Transverse colon (tissue), 4 donors: Measurements from ENCODE around the gene TEX10. TPM values are rescaled to one million over a fixed set of nuclear protein-coding genes. Genes with fewer than 3 reads are reported as not detected.

Experiments
- DNase-seq: peaks from one replicate; pipeline ENCODE4 v3.0.0-alpha.2; 2019
- H3K27ac ChIP-seq, 4 donors: fragments of 200-600 bp; sonication (generic); 2 replicates each; pipeline ENCODE4 v1.5.1; 2016 to 2018; ENCODE audit warnings: inconsistent platforms in 4 of 4
- H3K27me3 ChIP-seq: fragments of 200-600 bp; sonication (generic); 2 replicates; pipeline ENCODE4 v1.5.1; 2017; ENCODE audit warnings: inconsistent platforms
- H3K36me3 ChIP-seq, 4 donors: fragments of 200-600 bp; sonication (generic); 2 replicates each; pipeline ENCODE4 v1.5.1; 2017 to 2019; ENCODE audit warnings: inconsistent platforms in 4 of 4
- H3K4me1 ChIP-seq, 4 donors: fragments of 200-600 bp; sonication (generic); 2 replicates each; pipeline ENCODE4 v1.5.1; 2017 to 2020; ENCODE audit warnings: inconsistent platforms in 4 of 4
- H3K4me3 ChIP-seq, 4 donors: fragments of 200-600 bp; sonication (generic); 1 replicate in 1 of 4; 2 replicates in 3 of 4; pipeline versions ENCODE4 v1.5.1 to v1.6.1; 2017 to 2019; ENCODE audit warnings: inconsistent platforms in 4 of 4
- H3K9me3 ChIP-seq, 2 donors: fragments of 200-600 bp; sonication (generic); 2 replicates each; pipeline ENCODE4 v1.5.1; 2017 to 2019; ENCODE audit warnings: inconsistent platforms in 2 of 2
- CTCF ChIP-seq, 5 experiments: fragments of 200-600 bp in 3 of 5; fragments of 450-650 bp in 2 of 5; sonication (generic) in 3 of 5; IDR thresholded peaks; 1 replicate in 2 of 5; 2 replicates in 3 of 5; pipeline ENCODE4 v1.5.1; 2016 to 2017; ENCODE audit warnings: antibody characterized with exemption in 5 of 5, inconsistent platforms in 3 of 5, mild to moderate bottlenecking in 2 of 5, moderate library complexity in 1 of 5
- EP300 ChIP-seq: sonication (generic); formaldehyde crosslinking; IDR thresholded peaks from one replicate; pipeline ENCODE4 v1.6.1; 2017; ENCODE audit warnings: antibody characterized with exemption, low read depth
- POLR2A ChIP-seq: fragments of 450-650 bp; IDR thresholded peaks from one replicate; pipeline ENCODE4 v1.6.1; 2016; ENCODE audit warnings: antibody characterized with exemption, mild to moderate bottlenecking, moderate library complexity
- POLR2AphosphoS5 ChIP-seq, 3 donors: sonication (generic); formaldehyde crosslinking; IDR thresholded peaks; one replicate each; pipeline ENCODE4 v1.6.1; 2016; ENCODE audit warnings: antibody characterized with exemption in 3 of 3
- WGBS, 2 donors: methylation state at CpG; one replicate each; pipeline ENCODE4 v1.1.5; 2018; ENCODE audit warnings: low coverage in 1 of 2; 5-methylcytosine and 5-hydroxymethylcytosine counted together
- in situ Hi-C, 4 donors: fragments of 200-750 bp; cut with MboI; loops; one replicate each; pipeline versions ENCODE4 v1.15.0 to v1.15.1; 2017; ENCODE audit warnings: low sequenced_read_pairs in 3 of 4, low pct_ligation_motif_present in 1 of 4, low pct_unique_long_range_greater_than_20kb in 1 of 4
- intact Hi-C: fragments of 100-400 bp; cut with DNase I; formaldehyde crosslinking; loops from one replicate; pipeline ENCODE4 v1.15.1; 2023; ENCODE audit warnings: low total_unique reads
- total RNA-seq, 4 donors: library from RNA; depleted of rRNA; stranded (reverse); fragments of >200 nt; gene quantifications; one replicate each; pipeline ENCODE4 v1.1.0, GENCODE V29; 2016

TEX10 gene
- 10 to 100 TPM in 3 of 4 donors, 1 to 10 TPM in 1; 8.7 to 16.8 (median 13.0) TPM for total RNA-seq

GRCh38 chr9:100352727-100353505 is at the start of gene TEX10:
Gene TEX10 (minus strand): TSS chr9:100352942. CDS start chr9:100349363, 3,579 bp downstream.
- Histone ChIP-seq H3K4me1 (peaks cover 5 to 27% (median 10%) of the 10 kb centered on the region in 4 donors), H3K9me3 (no peaks in the 10 kb centered on the region), H3K27me3 (no peaks in the 10 kb centered on the region), H3K36me3 (no peaks in the 10 kb centered on the region), H3K27ac (peak within 1 kb of the TSS; percentile 79 to 89 (median 88)), H3K4me3 (peak within 1 kb of the TSS; percentile 49 to 99 (median 90))
- TF ChIP-seq POLR2A (peak; percentile 56), EP300 (no peak), POLR2AphosphoS5 (IDR thresholded peaks at IDR 0.05) (peak; percentile 77 to 82 (median 81))
- 0 to 1% methylated on average over 1 to 20 of the region's 53 CpGs for WGBS, 2 donors
- intact Hi-C loops: loop anchor here (10.0 kb wide), 1 partner anchor 82 kb away; no protein-coding TSS in a partner anchor
- in situ Hi-C loops: loop anchor here in 1 of 4 donors (10.0 kb wide), 1 partner anchor 62 kb away; no protein-coding TSS in a partner anchor
- peak; percentile 91 for DNase-seq

DNA sequence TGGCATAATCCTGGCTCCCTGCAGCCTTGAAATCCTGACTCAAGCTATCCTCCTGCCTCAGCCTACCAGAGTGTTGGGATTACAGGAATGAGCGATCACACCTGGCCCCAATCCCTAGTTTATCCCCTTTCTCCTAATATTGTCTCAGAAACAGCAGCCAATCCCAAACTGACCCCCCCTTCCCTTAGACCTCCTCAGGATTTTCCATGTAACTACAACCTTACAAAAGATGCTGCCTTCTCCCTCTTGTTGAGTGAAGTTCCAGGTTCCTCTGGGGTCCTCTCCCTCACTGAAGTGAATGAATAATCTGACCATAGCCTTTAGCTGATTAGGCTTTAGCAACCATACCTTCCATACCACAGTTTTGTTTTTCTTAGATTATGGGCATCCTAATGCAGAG is 48.3 kb upstream of the TEX10 start:
- no peaks in the 10 kb centered on the region for H3K9me3 ChIP-seq
- H3K36me3 ChIP-seq: no peaks in the 10 kb centered on the region
- no peak overlapping the region for H3K4me3 ChIP-seq
- TF ChIP-seq POLR2AphosphoS5 (IDR thresholded peaks at IDR 0.05) (no peak), CTCF (IDR thresholded peaks at IDR 0.05) (no peak), POLR2A (no peak), EP300 (no peak)
- WGBS, 2 donors: 100% methylated on average over 1 of the region's 1 CpG
- no peak for DNase-seq
- H3K27ac ChIP-seq: no peak overlapping the region
- intact Hi-C loops: no loop called here
- H3K27me3 ChIP-seq: no peaks in the 10 kb centered on the region
- in situ Hi-C loops: no loop called here
- no peaks in the 10 kb centered on the region for H3K4me1 ChIP-seq

DNA sequence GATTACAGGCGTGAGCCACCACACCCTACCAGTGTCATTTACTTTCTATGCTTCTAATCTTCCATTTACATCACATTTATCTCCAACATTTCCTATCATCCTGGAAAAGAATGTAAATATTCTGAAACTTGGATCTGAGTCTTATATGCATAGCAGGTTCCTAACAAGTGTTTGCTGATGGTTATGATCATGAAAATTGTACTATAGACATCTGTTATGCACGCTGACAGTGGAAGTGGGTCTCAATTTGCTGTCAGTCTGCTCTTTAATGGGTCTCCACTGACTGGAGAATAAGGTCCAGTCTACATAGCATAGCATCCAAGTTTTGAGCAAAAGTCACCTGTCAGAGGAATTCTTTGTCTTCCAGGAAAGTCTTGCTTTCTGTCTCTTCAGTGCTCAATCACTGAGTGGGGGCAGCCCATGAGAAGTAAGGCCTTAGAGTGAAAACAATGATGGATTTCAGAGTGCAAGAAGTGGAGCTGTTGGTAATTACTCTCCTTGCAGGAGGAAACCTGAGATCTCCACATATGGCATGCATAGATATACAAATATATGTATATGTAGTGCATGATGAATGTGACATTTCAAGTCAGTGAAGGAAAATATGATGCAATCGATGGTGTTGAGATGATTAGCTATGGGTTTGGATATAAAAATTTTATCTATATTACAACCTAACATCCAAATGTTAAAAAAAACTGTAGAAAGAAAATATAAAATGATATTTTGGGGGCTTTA is 45.0 kb upstream of the TEX10 start:
- Histone ChIP-seq H3K27me3 (no peaks in the 10 kb centered on the region), H3K9me3 (no peaks in the 10 kb centered on the region), H3K27ac (no peak overlapping the region), H3K36me3 (no peaks in the 10 kb centered on the region), H3K4me3 (no peak overlapping the region), H3K4me1 (no peaks in the 10 kb centered on the region)
- intact Hi-C loops: no loop called here
- DNase-seq: no peak
- WGBS, 2 donors: 75% methylated on average over 3 of the region's 3 CpGs
- in situ Hi-C loops: no loop called here
- no peak for TF ChIP-seq POLR2A
- no peak for TF ChIP-seq EP300
- no peak for TF ChIP-seq POLR2AphosphoS5 (IDR thresholded peaks at IDR 0.05)
- no peak for TF ChIP-seq CTCF (IDR thresholded peaks at IDR 0.05)

DNA sequence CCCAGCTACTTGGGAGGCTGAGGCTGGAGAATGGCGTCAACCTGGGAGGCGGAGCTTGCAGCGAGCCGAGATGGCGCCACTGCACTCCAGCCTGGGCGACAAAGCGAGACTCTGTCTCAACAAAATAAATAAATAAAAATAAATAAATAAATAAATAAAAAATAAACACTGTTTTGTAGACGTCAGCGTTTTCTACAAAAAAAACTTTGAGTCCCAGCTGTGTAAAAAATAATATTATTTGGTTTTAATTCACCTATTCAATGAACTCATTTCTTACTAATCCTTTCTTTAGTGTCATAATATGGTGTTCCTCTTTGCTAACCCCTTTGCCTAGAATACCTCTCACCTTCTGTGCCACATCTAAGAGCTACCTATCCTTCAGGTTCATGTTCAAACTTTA is 44.0 kb upstream of the TEX10 start:
- in situ Hi-C loops (no loop called here), intact Hi-C loops (no loop called here)
- H3K9me3 ChIP-seq: no peaks in the 10 kb centered on the region
- no peak for TF ChIP-seq POLR2AphosphoS5 (IDR thresholded peaks at IDR 0.05)
- no peak for TF ChIP-seq POLR2A
- TF ChIP-seq EP300: no peak
- no peak for TF ChIP-seq CTCF (IDR thresholded peaks at IDR 0.05)
- H3K4me3 ChIP-seq: no peak overlapping the region
- no peaks in the 10 kb centered on the region for H3K27me3 ChIP-seq
- 97 to 99% methylated on average over 7 to 9 of the region's 9 CpGs for WGBS, 2 donors
- no peaks in the 10 kb centered on the region for H3K4me1 ChIP-seq
- H3K27ac ChIP-seq: no peak overlapping the region
- DNase-seq: no peak
- no peaks in the 10 kb centered on the region for H3K36me3 ChIP-seq
